Kidney (tissue), 14 donors: ENCODE data around the gene TCERG1L. TPM values are rescaled to one million over a fixed set of nuclear protein-coding genes. Genes with fewer than 3 reads are reported as not detected.

Experiments
- DNase-seq, 5 donors: peaks; one replicate each; pipeline ENCODE4 v3.0.0-alpha.2; 2013 to 2020
- FAIRE-seq: peaks from 2 replicates; lab custom pipeline; 2012; peaks lifted over from hg19 to GRCh38; lab: Jason Lieb, UNC
- H3K27ac ChIP-seq, 2 donors: one replicate each; pipeline ENCODE4 v1.7.0; 2013; ENCODE audit warnings: low read depth in 2 of 2, low read length in 2 of 2, inconsistent platforms in 1 of 2
- H3K27me3 ChIP-seq: one replicate; pipeline ENCODE4 v1.7.1; 2013; ENCODE audit warnings: low read length, inconsistent platforms; ENCODE audit not compliant: control insufficient read depth, insufficient read depth
- H3K36me3 ChIP-seq, 3 donors: one replicate each; pipeline versions ENCODE4 v1.7.0 to v1.7.1; 2013; ENCODE audit warnings: low read length in 3 of 3, control low read depth in 1 of 3, inconsistent platforms in 1 of 3; ENCODE audit not compliant: insufficient read depth in 3 of 3, control insufficient read depth in 2 of 3
- H3K4me1 ChIP-seq, 3 donors: one replicate each; pipeline versions ENCODE4 v1.7.0 to v1.7.1; 2013; ENCODE audit warnings: low read length in 3 of 3, inconsistent platforms in 1 of 3, low read depth in 1 of 3; ENCODE audit not compliant: control insufficient read depth in 2 of 3, insufficient read depth in 2 of 3
- H3K4me3 ChIP-seq, 3 donors: one replicate each; pipeline versions ENCODE4 v1.7.0 to v1.8.1; 2013; ENCODE audit warnings: low read length in 3 of 3, control low read depth in 1 of 3, inconsistent platforms in 1 of 3
- H3K9ac ChIP-seq, 3 donors: one replicate each; pipeline versions ENCODE4 v1.7.0 to v1.7.1; 2013; ENCODE audit warnings: low read length in 3 of 3, control low read depth in 1 of 3, inconsistent platforms in 1 of 3
- H3K9me3 ChIP-seq, 3 donors: one replicate each; pipeline versions ENCODE4 v1.7.0 to v1.7.1; 2013; ENCODE audit warnings: low read length in 3 of 3, control low read depth in 1 of 3, inconsistent platforms in 1 of 3; ENCODE audit not compliant: control insufficient read depth in 2 of 3, insufficient read depth in 1 of 3
- intact Hi-C: fragments of 100-400 bp; cut with DNase I; formaldehyde crosslinking; loops from one replicate; pipeline ENCODE4 v1.11.1; 2022
- polyA plus RNA-seq: library from polyadenylated mRNA; stranded (reverse); fragments of 350-450 nt; fragmentation: Illumina TruSeq; extraction: RNeasy Lipid Tissue Mini Kit (QIAGEN cat#74804); gene quantifications from one replicate; pipeline ENCODE4 v1.2.3, GENCODE V29; 2014; ENCODE audit warnings: low read depth, low replicate concordance; ENCODE audit not compliant: insufficient read depth
- total RNA-seq: library from RNA; stranded (reverse); fragmentation: NEBNext Ultra II Directional; extraction: Animal tissue kit (Norgen Biotek cat#: 25700); gene quantifications from one replicate; pipeline ENCODE4 v1.2.1, GENCODE V29; 2021
- TF ChIP-seq, protein P1 (sequence below): IDR thresholded peaks from 3 replicates; pipeline ENCODE4 v1.5.1; 2012; ENCODE audit warnings: mild to moderate bottlenecking, moderate library complexity, borderline replicate concordance; ENCODE audit not compliant: insufficient read depth; ENCODE audit errors: extremely low read depth
- donor health status: control.
- donor health status: control.
- donor health status: control.
- donor health status: control.
- donor health status: control.
- donor health status: DM: yes; HTN: yes; CAD: no.
- donor health status: Normal renal cell carcinoma (clear cell type).

TCERG1L gene
- total and polyA plus RNA-seq, 2 donors from 2014 or later: not detected

DNA sequence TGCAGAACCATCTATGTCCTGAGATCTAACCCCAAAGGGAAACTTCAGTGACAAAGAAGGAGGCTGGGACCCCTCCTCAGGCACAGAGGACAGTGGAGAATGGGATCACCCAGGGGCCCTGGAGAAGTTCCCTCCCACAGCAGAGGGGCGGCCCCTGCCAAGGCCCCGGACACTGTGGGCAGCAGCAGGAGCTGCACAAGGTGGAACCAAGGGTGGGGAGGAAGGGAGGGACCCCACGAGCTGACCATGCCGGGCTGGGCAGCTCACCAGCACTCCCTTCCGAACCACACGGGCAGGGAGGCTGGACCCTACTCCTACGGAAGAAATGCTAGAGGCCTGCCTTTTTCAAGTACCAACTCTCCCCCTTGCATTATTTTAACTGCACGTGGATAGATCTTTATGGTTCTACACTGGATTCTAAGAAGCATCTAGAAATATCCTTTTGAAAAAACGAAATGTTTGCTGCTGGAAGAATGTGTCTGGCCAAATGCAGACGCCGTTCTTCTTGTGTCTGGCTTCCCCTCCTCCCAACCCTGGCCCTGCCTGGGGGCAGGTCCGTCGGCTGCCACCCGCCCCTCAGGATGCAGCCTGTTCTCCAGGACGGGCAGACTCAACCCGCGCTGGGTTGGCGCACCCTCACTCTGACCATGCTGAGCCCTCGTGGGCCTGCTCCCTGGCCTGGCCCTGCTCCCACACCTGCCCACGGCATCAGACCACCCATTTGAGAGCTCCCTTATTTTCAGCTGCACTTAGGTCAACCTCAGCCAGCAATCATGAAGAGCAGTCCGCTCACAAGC, 193.9 kb downstream of the TCERG1L start:
- no peak for DNase-seq
- Histone ChIP-seq H3K27me3 (no peaks in the 10 kb centered on the region), H3K27ac (no peak overlapping the region), H3K4me1 (no peaks in the 10 kb centered on the region), H3K4me3 (no peak overlapping the region), H3K9ac (no peak overlapping the region), H3K36me3 (no peaks in the 10 kb centered on the region), H3K9me3 (no peaks in the 10 kb centered on the region)
- intact Hi-C loops: no loop called here
- TF ChIP-seq, protein P1, sequence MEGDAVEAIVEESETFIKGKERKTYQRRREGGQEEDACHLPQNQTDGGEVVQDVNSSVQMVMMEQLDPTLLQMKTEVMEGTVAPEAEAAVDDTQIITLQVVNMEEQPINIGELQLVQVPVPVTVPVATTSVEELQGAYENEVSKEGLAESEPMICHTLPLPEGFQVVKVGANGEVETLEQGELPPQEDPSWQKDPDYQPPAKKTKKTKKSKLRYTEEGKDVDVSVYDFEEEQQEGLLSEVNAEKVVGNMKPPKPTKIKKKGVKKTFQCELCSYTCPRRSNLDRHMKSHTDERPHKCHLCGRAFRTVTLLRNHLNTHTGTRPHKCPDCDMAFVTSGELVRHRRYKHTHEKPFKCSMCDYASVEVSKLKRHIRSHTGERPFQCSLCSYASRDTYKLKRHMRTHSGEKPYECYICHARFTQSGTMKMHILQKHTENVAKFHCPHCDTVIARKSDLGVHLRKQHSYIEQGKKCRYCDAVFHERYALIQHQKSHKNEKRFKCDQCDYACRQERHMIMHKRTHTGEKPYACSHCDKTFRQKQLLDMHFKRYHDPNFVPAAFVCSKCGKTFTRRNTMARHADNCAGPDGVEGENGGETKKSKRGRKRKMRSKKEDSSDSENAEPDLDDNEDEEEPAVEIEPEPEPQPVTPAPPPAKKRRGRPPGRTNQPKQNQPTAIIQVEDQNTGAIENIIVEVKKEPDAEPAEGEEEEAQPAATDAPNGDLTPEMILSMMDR: no peak
- no peak for FAIRE-seq

DNA sequence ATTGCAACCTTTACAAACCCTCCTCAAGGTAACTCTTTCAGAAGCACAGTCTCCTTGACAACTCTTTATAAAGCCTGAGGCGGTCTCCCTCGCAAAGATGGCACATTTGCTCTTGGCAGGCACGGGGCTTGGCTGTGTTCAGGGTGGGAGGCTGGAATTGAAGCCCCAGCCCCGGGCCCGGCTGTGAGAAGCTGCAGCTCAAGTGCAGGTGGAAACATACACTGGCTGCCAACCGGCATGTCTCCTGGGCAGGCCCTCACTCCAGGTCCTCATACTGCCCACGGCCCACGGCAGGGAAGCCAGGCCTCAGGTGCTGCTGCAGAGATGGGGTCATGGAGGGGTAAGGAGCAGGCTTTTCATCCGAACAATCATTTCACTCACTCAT, 194.5 kb downstream of the TCERG1L start:
- TF ChIP-seq, protein P1: no peak
- H3K4me1 ChIP-seq: no peaks in the 10 kb centered on the region
- no peak overlapping the region for H3K4me3 ChIP-seq
- intact Hi-C loops: no loop called here
- H3K36me3 ChIP-seq: no peaks in the 10 kb centered on the region
- FAIRE-seq (no peak), DNase-seq (no peak)
- H3K27ac ChIP-seq: no peak overlapping the region
- H3K9me3 ChIP-seq: no peaks in the 10 kb centered on the region
- no peak overlapping the region for H3K9ac ChIP-seq
- H3K27me3 ChIP-seq: no peaks in the 10 kb centered on the region

DNA sequence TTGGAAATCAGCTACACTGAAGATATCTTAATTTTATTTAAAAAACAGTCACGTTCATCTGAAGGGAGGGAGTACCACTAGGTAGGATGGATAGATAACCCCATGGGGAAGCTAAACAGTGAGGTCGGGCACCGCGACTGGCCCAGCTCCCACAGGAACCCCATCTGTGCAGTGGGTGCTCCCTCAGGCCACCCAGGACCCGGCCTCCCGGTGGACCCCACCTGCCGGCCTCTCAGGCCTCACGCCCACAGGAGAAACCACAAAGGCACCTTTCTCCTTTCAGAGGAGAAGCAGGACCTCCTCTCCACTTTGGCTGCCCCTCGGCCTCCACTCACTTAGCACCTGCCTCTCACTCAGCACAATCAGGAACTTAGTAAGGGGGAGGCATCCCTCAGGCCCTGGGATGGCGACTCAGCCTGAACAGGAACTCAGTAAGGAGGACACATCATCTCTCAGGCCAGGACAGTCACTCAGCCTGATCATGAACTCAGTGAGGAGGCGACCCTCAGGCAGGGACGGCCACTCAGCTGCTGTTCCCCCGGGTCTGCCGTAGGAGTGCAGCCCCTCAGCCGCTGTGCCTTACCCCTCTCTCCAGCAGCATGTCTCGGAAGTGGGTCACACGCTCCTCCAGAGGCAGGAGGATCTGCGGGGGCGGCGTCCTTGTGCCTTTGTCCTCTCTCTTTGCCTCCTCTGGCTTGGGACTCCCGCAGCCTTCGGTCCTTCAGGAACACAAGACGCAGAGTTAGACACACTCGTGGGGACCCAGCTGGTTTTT, 195.1 kb downstream of the TCERG1L start:
- Histone ChIP-seq H3K27ac (no peak overlapping the region), H3K36me3 (no peaks in the 10 kb centered on the region), H3K4me1 (no peaks in the 10 kb centered on the region), H3K9me3 (no peaks in the 10 kb centered on the region), H3K27me3 (no peaks in the 10 kb centered on the region), H3K9ac (no peak overlapping the region), H3K4me3 (no peak overlapping the region)
- DNase-seq (peak in 1 of 5 donors; percentile 52), FAIRE-seq (no peak)
- TF ChIP-seq, protein P1: no peak
- intact Hi-C loops: no loop called here
